CD14-positive monocyte (primary cell): ENCODE data around the gene TRMT2A. TPM values are rescaled to one million over a fixed set of nuclear protein-coding genes. Genes with fewer than 3 reads are reported as not detected.

Source experiments
- DNase-seq, 3 donors: peaks; one replicate each; pipeline ENCODE4 v3.0.0-alpha.2; 2011 to 2022
- H2AFZ ChIP-seq: 2 replicates; pipeline ENCODE4 v1.6.0; 2012; ENCODE audit warnings: mild to moderate bottlenecking, low read depth, low read length, inconsistent platforms; ENCODE audit not compliant: insufficient read depth, poor library complexity, severe bottlenecking
- H3K27ac ChIP-seq, 2 donors: 1 replicate in 1 of 2; 2 replicates in 1 of 2; pipeline ENCODE4 v1.5.1; 2012 to 2013; ENCODE audit warnings: low read length in 2 of 2, control low read depth in 1 of 2, inconsistent platforms in 1 of 2, low read depth in 1 of 2, mild to moderate bottlenecking in 1 of 2
- H3K27me3 ChIP-seq, 2 donors: one replicate each; pipeline versions ENCODE4 v1.6.0 to v1.6.1; 2011 to 2013; ENCODE audit warnings: low read length in 2 of 2; ENCODE audit not compliant: control insufficient read depth in 2 of 2, insufficient read depth in 2 of 2
- H3K36me3 ChIP-seq, 2 donors: replicated peaks in 1 of 2; 1 replicate in 1 of 2; 2 replicates in 1 of 2; pipeline versions ENCODE4 v1.5.1 to v1.6.1; 2012 to 2013; ENCODE audit warnings: low read length in 2 of 2, control low read depth in 1 of 2, inconsistent platforms in 1 of 2, mild to moderate bottlenecking in 1 of 2; ENCODE audit not compliant: insufficient read depth in 2 of 2, control insufficient read depth in 1 of 2
- H3K4me1 ChIP-seq, 2 donors: 1 replicate in 1 of 2; 2 replicates in 1 of 2; pipeline versions ENCODE4 v1.5.1 to v1.6.1; 2012 to 2013; ENCODE audit warnings: low read length in 2 of 2, control low read depth in 1 of 2, inconsistent platforms in 1 of 2, mild to moderate bottlenecking in 1 of 2, moderate library complexity in 1 of 2; ENCODE audit not compliant: insufficient read depth in 2 of 2, control insufficient read depth in 1 of 2
- H3K4me2 ChIP-seq: replicated peaks from 2 replicates; pipeline ENCODE3; 2012; ENCODE audit warnings: low read length, moderate library complexity, mild to moderate bottlenecking; ENCODE audit not compliant: poor library complexity, severe bottlenecking; ENCODE audit errors: extremely low read depth
- H3K4me3 ChIP-seq, 3 experiments: fragments of 200-600 bp in 1 of 3; sonication (generic) in 1 of 3; replicated peaks in 1 of 3; 1 replicate in 2 of 3; 2 replicates in 1 of 3; pipeline ENCODE4 v1.5.1; 2011 to 2013; ENCODE audit warnings: low read length in 3 of 3, mild to moderate bottlenecking in 3 of 3, control low read depth in 2 of 3, low read depth in 2 of 3, inconsistent platforms in 1 of 3, moderate library complexity in 1 of 3
- H3K79me2 ChIP-seq: 2 replicates; pipeline ENCODE4 v1.6.0; 2012; ENCODE audit warnings: mild to moderate bottlenecking, control low read depth, inconsistent platforms, low read length, moderate library complexity; ENCODE audit not compliant: insufficient read depth
- H3K9ac ChIP-seq: 2 replicates; pipeline ENCODE4 v1.6.0; 2017; ENCODE audit warnings: low read length, mild to moderate bottlenecking; ENCODE audit not compliant: insufficient read depth, poor library complexity, severe bottlenecking
- H3K9me3 ChIP-seq, 2 donors: replicated peaks in 1 of 2; 1 replicate in 1 of 2; 2 replicates in 1 of 2; pipeline versions ENCODE4 v1.5.1 to v1.6.1; 2012 to 2013; ENCODE audit warnings: low read length in 2 of 2, control low read depth in 1 of 2; ENCODE audit not compliant: control insufficient read depth in 1 of 2, insufficient read depth in 1 of 2
- H4K20me1 ChIP-seq: 2 replicates; pipeline ENCODE4 v1.6.0; 2012; ENCODE audit warnings: mild to moderate bottlenecking, low read length, control low read depth, moderate library complexity; ENCODE audit not compliant: insufficient read depth
- H3K27ac Mint-ChIP-seq, 7 donors: one replicate each; pipeline ENCODE4 v1.8.0; 2020; ENCODE audit warnings: mild to moderate bottlenecking in 7 of 7, mixed read lengths in 7 of 7, moderate library complexity in 6 of 7, inconsistent platforms in 2 of 7
- H3K27me3 Mint-ChIP-seq, 3 donors: one replicate each; pipeline ENCODE4 v1.8.0; 2021 to 2022; ENCODE audit warnings: low read depth in 3 of 3, mild to moderate bottlenecking in 3 of 3, mixed read lengths in 3 of 3, moderate library complexity in 3 of 3, inconsistent platforms in 1 of 3
- H3K36me3 Mint-ChIP-seq, 2 donors: one replicate each; pipeline ENCODE4 v1.8.0; 2020; ENCODE audit warnings: mixed read lengths in 2 of 2, inconsistent platforms in 1 of 2, mild to moderate bottlenecking in 1 of 2
- H3K4me1 Mint-ChIP-seq: one replicate; pipeline ENCODE4 v1.8.0; 2020; ENCODE audit warnings: mild to moderate bottlenecking, mixed read lengths
- H3K4me3 Mint-ChIP-seq, 2 donors: one replicate each; pipeline ENCODE4 v1.8.0; 2020; ENCODE audit warnings: mild to moderate bottlenecking in 2 of 2, mixed read lengths in 2 of 2, moderate library complexity in 1 of 2
- H3K9me3 Mint-ChIP-seq, 7 donors: one replicate each; pipeline ENCODE4 v1.8.0; 2020 to 2022; ENCODE audit warnings: mixed read lengths in 7 of 7, mild to moderate bottlenecking in 6 of 7, moderate library complexity in 6 of 7, inconsistent platforms in 2 of 7
- WGBS: methylation state at CpG from one replicate; pipeline ENCODE4 v1.1.5; 2013; ENCODE audit warnings: missing lambda C conversion rate; ENCODE audit not compliant: insufficient coverage; 5-methylcytosine and 5-hydroxymethylcytosine counted together
- intact Hi-C, 2 donors: fragments of 100-400 bp; cut with micrococcal nuclease; formaldehyde crosslinking; loops; one replicate each; pipeline versions ENCODE4 v1.15.0 to v1.15.1; 2023
- polyA plus RNA-seq, 3 donors: library from polyadenylated mRNA; depleted of rRNA in 1 of 3; unstranded in 2 of 3; stranded (reverse) in 1 of 3; fragments of 300-500 nt in 2 of 3; fragments of >200 nt in 1 of 3; fragmentation: Illumina TruSeq in 2 of 3; gene quantifications; 1 replicate in 2 of 3; 2 replicates in 1 of 3; pipeline ENCODE4 v1.2.3, GENCODE V29; 2012 to 2021
- TF ChIP-seq, protein P1 (sequence below): fragments of 200-600 bp; IDR thresholded peaks from one replicate; pipeline ENCODE4 v1.8.0; 2022; ENCODE audit warnings: antibody characterized with exemption, mild to moderate bottlenecking

Gene TRMT2A
- polyA plus RNA-seq, 3 donors, result 20.1 to 121 (median 23.5) TPM

DNA sequence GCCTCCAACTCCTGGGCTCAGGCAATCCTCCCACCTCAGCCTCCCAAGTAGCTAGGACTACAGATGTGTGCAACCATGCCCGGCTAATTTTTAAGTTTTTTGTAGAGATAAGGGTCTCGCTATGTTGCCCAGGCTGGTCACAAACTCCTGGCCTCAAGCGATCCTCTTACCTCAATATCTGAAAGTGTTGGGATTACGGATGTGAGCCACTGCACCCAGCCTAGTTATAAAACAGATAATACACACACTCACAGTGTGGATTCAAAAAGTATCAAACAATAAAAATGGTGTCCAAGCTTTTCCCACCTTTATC lies 34.2 kb upstream of the TRMT2A start:
- H3K36me3 ChIP-seq, result no peaks in the 10 kb centered on the region
- no peak overlapping the region for H3K4me3 ChIP-seq
- Mint-ChIP-seq H3K27ac (peak overlapping the region in 1 of 7 donors; percentile 41), H3K9me3 (no peaks in the 10 kb centered on the region), H3K4me1 (no peaks in the 10 kb centered on the region), H3K27me3 (peaks cover 0 to 5% (median 4%) of the 10 kb centered on the region in 3 donors), H3K36me3 (no peaks in the 10 kb centered on the region), H3K4me3 (no peak overlapping the region)
- H3K27me3 ChIP-seq, result no peaks in the 10 kb centered on the region
- peaks cover 3 to 8% of the 10 kb centered on the region in 2 donors for H3K4me1 ChIP-seq
- no peaks in the 10 kb centered on the region for H3K9me3 ChIP-seq
- H2AFZ ChIP-seq, result no peak overlapping the region
- intact Hi-C loops, result no loop called here
- DNase-seq, result no peak
- H3K27ac ChIP-seq, result no peak overlapping the region
- TF ChIP-seq, protein P1, sequence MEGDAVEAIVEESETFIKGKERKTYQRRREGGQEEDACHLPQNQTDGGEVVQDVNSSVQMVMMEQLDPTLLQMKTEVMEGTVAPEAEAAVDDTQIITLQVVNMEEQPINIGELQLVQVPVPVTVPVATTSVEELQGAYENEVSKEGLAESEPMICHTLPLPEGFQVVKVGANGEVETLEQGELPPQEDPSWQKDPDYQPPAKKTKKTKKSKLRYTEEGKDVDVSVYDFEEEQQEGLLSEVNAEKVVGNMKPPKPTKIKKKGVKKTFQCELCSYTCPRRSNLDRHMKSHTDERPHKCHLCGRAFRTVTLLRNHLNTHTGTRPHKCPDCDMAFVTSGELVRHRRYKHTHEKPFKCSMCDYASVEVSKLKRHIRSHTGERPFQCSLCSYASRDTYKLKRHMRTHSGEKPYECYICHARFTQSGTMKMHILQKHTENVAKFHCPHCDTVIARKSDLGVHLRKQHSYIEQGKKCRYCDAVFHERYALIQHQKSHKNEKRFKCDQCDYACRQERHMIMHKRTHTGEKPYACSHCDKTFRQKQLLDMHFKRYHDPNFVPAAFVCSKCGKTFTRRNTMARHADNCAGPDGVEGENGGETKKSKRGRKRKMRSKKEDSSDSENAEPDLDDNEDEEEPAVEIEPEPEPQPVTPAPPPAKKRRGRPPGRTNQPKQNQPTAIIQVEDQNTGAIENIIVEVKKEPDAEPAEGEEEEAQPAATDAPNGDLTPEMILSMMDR, result no peak
- H3K9ac ChIP-seq, result no peak overlapping the region
- WGBS, result 100% methylated on average over 1 of the region's 4 CpGs
- no peaks in the 10 kb centered on the region for H4K20me1 ChIP-seq
- no peak overlapping the region for H3K4me2 ChIP-seq
- no peaks in the 10 kb centered on the region for H3K79me2 ChIP-seq

DNA sequence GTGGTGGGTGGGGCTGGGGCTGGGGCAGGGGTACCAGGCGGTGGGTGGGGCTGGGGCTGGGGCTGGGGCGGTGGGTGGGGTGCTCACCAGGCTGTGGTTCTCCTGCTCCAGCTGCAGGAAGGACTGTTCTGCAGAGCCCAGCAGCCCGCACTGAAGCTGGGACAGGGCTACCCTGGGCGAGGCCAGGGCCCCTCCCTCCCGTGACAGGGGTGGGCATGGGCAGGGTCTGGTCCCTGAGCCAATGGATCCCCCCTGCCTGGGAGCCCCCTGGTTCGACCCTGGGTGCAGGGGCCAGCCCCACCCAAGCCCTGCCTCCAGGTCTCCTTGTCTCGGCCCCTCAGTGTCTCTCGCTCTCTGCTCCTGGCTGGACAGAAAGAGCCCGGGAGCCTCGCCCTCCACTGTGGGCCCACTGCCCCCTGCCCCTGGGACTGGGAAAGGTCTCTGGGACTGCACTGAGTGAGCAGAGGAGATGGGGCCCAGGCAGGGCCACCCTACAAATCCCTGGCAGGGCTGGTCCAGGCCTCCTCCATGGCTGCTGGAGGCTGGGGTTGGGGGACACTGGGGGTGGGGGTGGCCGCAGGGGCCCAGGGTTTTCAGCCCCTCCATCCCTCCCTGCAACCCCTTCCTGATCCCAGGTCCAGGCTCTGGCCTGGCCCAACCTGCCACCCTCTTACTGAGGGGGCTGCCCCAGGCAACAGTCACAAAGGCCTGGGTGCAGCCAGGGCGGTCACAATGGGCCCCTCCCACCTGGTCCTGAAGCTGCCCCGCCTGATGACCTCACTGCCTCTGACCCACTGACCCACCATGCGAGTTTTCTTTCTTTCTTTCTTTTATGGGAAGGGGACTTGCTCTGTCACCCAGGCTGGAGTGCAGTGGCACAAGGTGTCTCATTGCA lies 33.6 kb upstream of the TRMT2A start, which contains the start of gene CCDC188:
CCDC188 (minus strand) TSS at position 675 of the 895 bp plus-strand sequence; CDS start at position 606, 69 bp downstream.
- no peaks in the 10 kb centered on the region for H3K36me3 Mint-ChIP-seq
- H3K4me3 Mint-ChIP-seq, result no peak within 1 kb of the TSS
- no peak within 1 kb of the TSS for H3K9ac ChIP-seq
- no peaks in the 10 kb centered on the region for H3K36me3 ChIP-seq
- no peak within 1 kb of the TSS for H2AFZ ChIP-seq
- no peak for DNase-seq
- no peaks in the 10 kb centered on the region for H3K9me3 ChIP-seq
- no peaks in the 10 kb centered on the region for H3K9me3 Mint-ChIP-seq
- intact Hi-C loops, result no loop called here
- H3K4me1 ChIP-seq, result peaks cover 3 to 8% of the 10 kb centered on the region in 2 donors
- H3K27ac ChIP-seq, result no peak within 1 kb of the TSS
- TF ChIP-seq, protein P1, result no peak
- no peaks in the 10 kb centered on the region for H3K27me3 ChIP-seq
- H3K27ac Mint-ChIP-seq, result peak within 1 kb of the TSS in 1 of 7 donors; percentile 41
- H3K79me2 ChIP-seq, result no peaks in the 10 kb centered on the region
- H3K4me3 ChIP-seq, result no peak within 1 kb of the TSS
- H4K20me1 ChIP-seq, result no peaks in the 10 kb centered on the region
- H3K27me3 Mint-ChIP-seq, result peaks cover 0 to 5% (median 1%) of the 10 kb centered on the region in 3 donors
- WGBS, result 60% methylated on average over 6 of the region's 14 CpGs
- H3K4me1 Mint-ChIP-seq, result no peaks in the 10 kb centered on the region
- no peak within 1 kb of the TSS for H3K4me2 ChIP-seq
